B cell (primary cell): ENCODE results near the gene HGFAC. TPM values are rescaled to one million over a fixed set of nuclear protein-coding genes. Genes with fewer than 3 reads are reported as not detected.

Experiments used
- ATAC-seq: fragments of 200-7000 bp; cut with Tn5 transposase; one replicate; pipeline ENCODE4 v1.10.0; 2021; ENCODE audit warnings: low read depth, mild to moderate bottlenecking, moderate number of reproducible peaks, moderate library complexity
- CTCF ChIA-PET: fragments of 350-600 bp; sonication (Branson Sonifier 250); formaldehyde crosslinking; loops from one replicate; lab custom pipeline; 2021; ENCODE audit warnings: antibody characterized with exemption, inconsistent platforms; lab: Charles Lee
- POLR2A ChIA-PET: fragments of 350-600 bp; sonication (Branson Sonifier 250); formaldehyde crosslinking; loops from one replicate; lab custom pipeline; 2021; ENCODE audit warnings: antibody characterized with exemption; lab: Charles Lee
- DNase-seq: peaks from one replicate; pipeline ENCODE4 v3.0.0; 2013
- H2AFZ ChIP-seq: 2 replicates; pipeline ENCODE4 v1.6.1; 2012; ENCODE audit warnings: mild to moderate bottlenecking, low read depth, low read length; ENCODE audit not compliant: insufficient read depth, poor library complexity, severe bottlenecking
- H3K27ac ChIP-seq, 2 donors: 1 replicate in 1 of 2; 2 replicates in 1 of 2; pipeline ENCODE4 v1.5.1; 2012 to 2013; ENCODE audit warnings: low read length in 2 of 2, mild to moderate bottlenecking in 2 of 2, moderate library complexity in 1 of 2
- H3K27me3 ChIP-seq, 4 experiments: fragments of 200-600 bp in 1 of 4; sonication (generic) in 1 of 4; replicated peaks in 1 of 4; 1 replicate in 2 of 4; 2 replicates in 2 of 4; pipeline versions ENCODE4 v1.6.1 to v1.7.0; 2013 to 2016; ENCODE audit warnings: low read length in 3 of 4, mild to moderate bottlenecking in 2 of 4, mixed read lengths in 1 of 4, moderate library complexity in 1 of 4; ENCODE audit not compliant: insufficient read depth in 4 of 4, control insufficient read depth in 3 of 4; ENCODE audit errors: control extremely low read depth in 1 of 4
- H3K36me3 ChIP-seq, 2 experiments: replicated peaks in 1 of 2; 1 replicate in 1 of 2; 2 replicates in 1 of 2; pipeline versions ENCODE4 v1.6.1 to v1.7.1; 2013; ENCODE audit warnings: low read length in 1 of 2; ENCODE audit not compliant: insufficient read depth in 2 of 2, control insufficient read depth in 1 of 2; ENCODE audit errors: control extremely low read depth in 1 of 2, extremely low read depth in 1 of 2
- H3K4me1 ChIP-seq, 2 donors: fragments of 200-600 bp in 1 of 2; sonication (generic) in 1 of 2; 1 replicate in 1 of 2; 2 replicates in 1 of 2; pipeline versions ENCODE4 v1.5.1 to v1.6.1; 2013 to 2017; ENCODE audit warnings: low read length in 2 of 2; ENCODE audit not compliant: control insufficient read depth in 2 of 2, insufficient read depth in 2 of 2
- H3K4me2 ChIP-seq: replicated peaks from 2 replicates; pipeline ENCODE3; 2012; ENCODE audit warnings: mild to moderate bottlenecking, low read depth, low read length; ENCODE audit not compliant: poor library complexity, severe bottlenecking
- H3K4me3 ChIP-seq, 5 experiments: fragments of 200-600 bp in 1 of 5; sonication (generic) in 1 of 5; 1 replicate in 3 of 5; 2 replicates in 2 of 5; pipeline versions ENCODE4 v1.5.1 to v1.7.0; 2011 to 2016; ENCODE audit warnings: low read length in 4 of 5, mild to moderate bottlenecking in 4 of 5, low read depth in 2 of 5, control low read depth in 1 of 5, moderate library complexity in 1 of 5; ENCODE audit not compliant: insufficient read depth in 1 of 5; ENCODE audit errors: control extremely low read depth in 1 of 5, extremely low read depth in 1 of 5
- H3K79me2 ChIP-seq: fragments of 200-600 bp; sonication (generic); one replicate; pipeline ENCODE4 v1.6.0; 2016; ENCODE audit warnings: low read length; ENCODE audit not compliant: control insufficient read depth, insufficient read depth
- H3K9ac ChIP-seq: fragments of 200-600 bp; sonication (generic); 2 replicates; pipeline ENCODE4 v1.6.1; 2017; ENCODE audit warnings: mild to moderate bottlenecking, low read length, moderate library complexity
- H3K9me3 ChIP-seq, 3 donors: one replicate each; pipeline versions ENCODE4 v1.6.1 to v1.7.1; 2013; ENCODE audit warnings: low read length in 2 of 3; ENCODE audit not compliant: control insufficient read depth in 2 of 3, insufficient read depth in 1 of 3; ENCODE audit errors: control extremely low read depth in 1 of 3
- H4K20me1 ChIP-seq: 2 replicates; pipeline ENCODE4 v1.6.0; 2012; ENCODE audit warnings: mild to moderate bottlenecking, low read length; ENCODE audit not compliant: insufficient read depth, control insufficient read depth, poor library complexity, severe bottlenecking
- H3K27ac Mint-ChIP-seq: one replicate; pipeline ENCODE4 v1.8.0; 2021; ENCODE audit warnings: mixed read lengths
- H3K27me3 Mint-ChIP-seq: one replicate; pipeline ENCODE4 v1.8.0; 2021; ENCODE audit warnings: mixed read lengths
- H3K4me1 Mint-ChIP-seq: one replicate; pipeline ENCODE4 v1.8.0; 2021; ENCODE audit warnings: mixed read lengths
- H3K4me3 Mint-ChIP-seq: one replicate; pipeline ENCODE4 v1.8.0; 2021; ENCODE audit warnings: mixed read lengths
- H3K9me3 Mint-ChIP-seq: one replicate; pipeline ENCODE4 v1.8.0; 2022; ENCODE audit warnings: mixed read lengths; ENCODE audit not compliant: insufficient read depth
- EZH2 ChIP-seq: IDR thresholded peaks from 2 replicates; pipeline ENCODE4 v1.6.1; 2012; ENCODE audit warnings: borderline replicate concordance, low read depth, mild to moderate bottlenecking, moderate library complexity, low read length; ENCODE audit not compliant: insufficient read depth, poor library complexity, severe bottlenecking
- WGBS: methylation state at CpG from one replicate; pipeline ENCODE4 v1.1.5; 2013; ENCODE audit warnings: missing lambda C conversion rate; ENCODE audit not compliant: insufficient coverage; 5-methylcytosine and 5-hydroxymethylcytosine counted together
- intact Hi-C: fragments of 100-400 bp; cut with micrococcal nuclease; formaldehyde crosslinking; loops from one replicate; pipeline ENCODE4 v1.10.0; 2022
- polyA plus RNA-seq: library from polyadenylated mRNA; depleted of rRNA; stranded (reverse); fragments of >200 nt; gene quantifications from 2 replicates; pipeline ENCODE4 v1.2.3, GENCODE V29; 2012
- total RNA-seq, 2 donors: library from RNA; stranded (reverse); fragments of 120-200 nt in 1 of 2; gene quantifications; 1 replicate in 1 of 2; 2 replicates in 1 of 2; pipeline versions ENCODE4 v1.2.3 to v1.2.4, GENCODE V29; 2013 to 2022
- TF ChIP-seq, protein P1 (sequence below): fragments of 200-600 bp; IDR thresholded peaks from one replicate; pipeline ENCODE4 v1.8.0; 2022; ENCODE audit warnings: antibody characterized with exemption, mild to moderate bottlenecking

The HGFAC gene
- total and polyA plus RNA-seq, 2 donors (not counting 1 experiment from before 2014, with no cell fraction given), result not detected

DNA sequence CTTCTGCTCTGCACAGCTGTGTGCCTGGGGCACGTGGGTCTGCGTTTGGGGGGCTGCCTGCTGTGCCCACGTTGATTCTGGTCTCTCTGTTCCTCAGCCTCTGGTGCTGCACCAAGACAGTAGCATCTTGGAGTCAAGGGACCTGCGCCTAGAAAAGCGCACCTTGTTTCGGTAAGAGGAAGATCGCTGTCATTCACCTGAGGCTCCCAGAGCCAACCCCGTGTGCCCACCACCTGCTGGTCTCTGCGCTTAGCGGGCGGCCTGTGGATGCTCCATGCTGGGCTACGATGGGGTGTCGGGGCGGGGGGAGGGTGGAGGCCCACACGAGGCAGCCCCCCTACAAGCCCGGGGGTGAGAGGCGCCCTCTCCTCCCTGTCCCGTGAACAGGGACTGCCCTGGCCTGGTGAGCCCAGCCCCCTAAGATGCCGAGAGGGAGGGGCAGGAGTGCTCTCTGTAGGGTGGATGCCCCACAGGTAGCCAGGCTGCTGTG, 18.9 kb upstream of the HGFAC start:
- Mint-ChIP-seq H3K27me3 (no peaks in the 10 kb centered on the region), H3K4me1 (peaks cover 3% of the 10 kb centered on the region), H3K9me3 (no peaks in the 10 kb centered on the region), H3K4me3 (no peak overlapping the region), H3K27ac (no peak overlapping the region)
- Histone ChIP-seq H3K27me3 (no peaks in the 10 kb centered on the region), H3K9me3 (no peaks in the 10 kb centered on the region), H3K36me3 (no peaks in the 10 kb centered on the region), H3K27ac (no peak overlapping the region), H3K4me3 (no peak overlapping the region), H3K79me2 (no peaks in the 10 kb centered on the region), H3K4me1 (peaks cover 0 to 5% of the 10 kb centered on the region in 2 donors), H3K4me2 (no peak overlapping the region), H3K9ac (no peak overlapping the region), H4K20me1 (no peaks in the 10 kb centered on the region), H2AFZ (no peak overlapping the region)
- POLR2A ChIA-PET, result no interaction called here
- WGBS, result 95% methylated on average over 19 of the region's 19 CpGs
- TF ChIP-seq EZH2, result no peak
- TF ChIP-seq, protein P1, sequence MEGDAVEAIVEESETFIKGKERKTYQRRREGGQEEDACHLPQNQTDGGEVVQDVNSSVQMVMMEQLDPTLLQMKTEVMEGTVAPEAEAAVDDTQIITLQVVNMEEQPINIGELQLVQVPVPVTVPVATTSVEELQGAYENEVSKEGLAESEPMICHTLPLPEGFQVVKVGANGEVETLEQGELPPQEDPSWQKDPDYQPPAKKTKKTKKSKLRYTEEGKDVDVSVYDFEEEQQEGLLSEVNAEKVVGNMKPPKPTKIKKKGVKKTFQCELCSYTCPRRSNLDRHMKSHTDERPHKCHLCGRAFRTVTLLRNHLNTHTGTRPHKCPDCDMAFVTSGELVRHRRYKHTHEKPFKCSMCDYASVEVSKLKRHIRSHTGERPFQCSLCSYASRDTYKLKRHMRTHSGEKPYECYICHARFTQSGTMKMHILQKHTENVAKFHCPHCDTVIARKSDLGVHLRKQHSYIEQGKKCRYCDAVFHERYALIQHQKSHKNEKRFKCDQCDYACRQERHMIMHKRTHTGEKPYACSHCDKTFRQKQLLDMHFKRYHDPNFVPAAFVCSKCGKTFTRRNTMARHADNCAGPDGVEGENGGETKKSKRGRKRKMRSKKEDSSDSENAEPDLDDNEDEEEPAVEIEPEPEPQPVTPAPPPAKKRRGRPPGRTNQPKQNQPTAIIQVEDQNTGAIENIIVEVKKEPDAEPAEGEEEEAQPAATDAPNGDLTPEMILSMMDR, result no peak
- DNase-seq (no peak), ATAC-seq (no peak)
- CTCF ChIA-PET, result no interaction called here
- intact Hi-C loops, result no loop called here

GRCh38 chr4:3423406-3423805, 18.4 kb upstream of the HGFAC start:
- Histone ChIP-seq H3K27ac (no peak overlapping the region), H3K4me2 (no peak overlapping the region), H3K9me3 (no peaks in the 10 kb centered on the region), H3K27me3 (no peaks in the 10 kb centered on the region), H3K4me1 (peaks cover 0 to 5% of the 10 kb centered on the region in 2 donors), H3K36me3 (no peaks in the 10 kb centered on the region), H2AFZ (no peak overlapping the region), H3K9ac (no peak overlapping the region), H3K79me2 (no peaks in the 10 kb centered on the region), H4K20me1 (no peaks in the 10 kb centered on the region), H3K4me3 (no peak overlapping the region)
- no peak for ATAC-seq
- Mint-ChIP-seq H3K4me1 (peaks cover 3% of the 10 kb centered on the region), H3K27ac (no peak overlapping the region), H3K9me3 (no peaks in the 10 kb centered on the region), H3K27me3 (no peaks in the 10 kb centered on the region), H3K4me3 (no peak overlapping the region)
- TF ChIP-seq EZH2, result no peak
- TF ChIP-seq, protein P1, result no peak
- ChIA-PET CTCF (no interaction called here), POLR2A (no interaction called here)
- no peak for DNase-seq
- intact Hi-C loops, result no loop called here
- 94% methylated on average over 13 of the region's 16 CpGs for WGBS
